A549 (cell line): ENCODE measurements around the gene C21orf58.

Experiments used
- POLR2A ChIP-seq: IDR thresholded peaks from 2 replicates; pipeline ENCODE4 v1.6.1; 2012; ENCODE audit warnings: mild to moderate bottlenecking, low read length
- RFX5 ChIP-seq: fragments of 450-650 bp; IDR thresholded peaks from 2 replicates; pipeline ENCODE4 v1.7.1; 2014; ENCODE audit warnings: antibody characterized with exemption, mild to moderate bottlenecking, moderate library complexity

DNA sequence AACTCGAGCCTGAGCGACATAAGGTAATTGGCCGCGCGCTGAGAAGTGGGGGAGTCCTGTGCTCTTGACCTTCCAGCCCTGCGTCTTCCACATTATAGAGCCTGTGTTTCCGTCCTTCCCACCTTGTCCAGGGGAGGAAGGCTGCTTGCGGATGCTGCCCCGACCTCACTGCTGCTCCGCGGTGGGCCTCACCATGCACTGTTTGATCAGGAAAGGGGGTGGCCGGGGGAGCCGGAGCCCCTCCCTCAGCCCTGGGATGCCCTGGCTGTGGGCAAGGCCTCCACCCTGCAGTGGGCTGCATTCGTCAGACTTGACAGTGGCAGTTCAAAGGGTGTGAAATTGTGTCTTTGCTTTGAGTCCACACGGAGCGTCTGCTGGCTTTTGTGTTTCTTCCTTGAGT is 30.4 kb upstream of the C21orf58 start:
- TF ChIP-seq RFX5: no peak
- TF ChIP-seq POLR2A: no peak
